Panc1 (cell line): ENCODE measurements around the gene SCD5.

ENCODE experiments used
- POLR2AphosphoS5 ChIP-seq: IDR thresholded peaks from 2 replicates; pipeline ENCODE4 v1.6.1; 2012; ENCODE audit warnings: mild to moderate bottlenecking, low read depth, low read length, moderate library complexity
- SIN3A ChIP-seq: IDR thresholded peaks from 2 replicates; pipeline ENCODE4 v1.6.1; 2012; ENCODE audit warnings: low read depth, mild to moderate bottlenecking, low read length, moderate library complexity, borderline replicate concordance; ENCODE audit not compliant: insufficient read depth
- TCF7L2 ChIP-seq: IDR thresholded peaks from 2 replicates; pipeline ENCODE4 v1.6.1; 2011; ENCODE audit warnings: mild to moderate bottlenecking, low read depth, low read length, inconsistent platforms
- TF ChIP-seq, protein P1 (sequence below): fragments of 450-650 bp; IDR thresholded peaks from 2 replicates; pipeline ENCODE4 v1.5.1; 2017; ENCODE audit warnings: mild to moderate bottlenecking

DNA sequence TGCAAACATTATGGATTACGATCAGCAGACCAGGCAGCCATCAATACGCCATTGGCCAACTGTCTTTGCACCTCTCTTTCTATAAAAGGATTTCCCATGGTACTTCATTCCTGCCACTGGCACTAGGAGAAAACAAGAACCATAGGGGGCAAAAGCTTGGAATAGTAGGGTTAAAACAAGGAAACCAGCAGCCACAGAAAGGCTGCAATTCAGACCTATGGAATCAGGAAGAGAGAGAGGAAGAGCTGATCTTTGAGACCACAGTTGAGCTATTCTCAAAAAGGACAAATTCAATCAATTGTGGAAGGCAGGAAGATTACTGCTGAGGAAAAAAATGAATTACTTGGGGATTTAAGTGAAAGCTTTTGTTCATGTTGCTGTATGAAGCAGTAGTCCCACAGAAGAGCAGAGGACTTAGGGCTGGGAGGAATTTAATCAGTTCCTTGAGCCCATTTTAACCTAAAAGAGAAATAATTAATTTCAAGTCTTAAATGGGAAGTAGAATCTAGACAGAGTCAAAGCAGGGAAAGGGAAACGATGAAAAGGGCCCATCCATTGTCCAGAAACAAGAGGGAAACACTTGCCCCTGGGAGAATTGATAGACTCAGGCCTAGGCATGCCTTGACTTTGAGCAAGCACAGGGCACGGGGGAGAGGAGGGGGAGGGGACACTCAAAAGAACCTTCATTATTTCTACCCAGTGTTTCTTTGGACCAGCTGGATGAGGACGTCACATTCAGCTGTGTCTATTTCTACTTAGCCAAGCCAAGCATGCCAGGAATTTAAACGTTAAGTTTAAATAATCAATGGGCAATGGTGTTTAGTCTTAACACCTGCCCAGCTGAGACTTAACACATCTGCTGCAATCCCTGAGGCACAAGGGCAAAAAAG lies 50.7 kb downstream of the SCD5 start:
- TF ChIP-seq SIN3A = no peak
- TF ChIP-seq, protein P1, sequence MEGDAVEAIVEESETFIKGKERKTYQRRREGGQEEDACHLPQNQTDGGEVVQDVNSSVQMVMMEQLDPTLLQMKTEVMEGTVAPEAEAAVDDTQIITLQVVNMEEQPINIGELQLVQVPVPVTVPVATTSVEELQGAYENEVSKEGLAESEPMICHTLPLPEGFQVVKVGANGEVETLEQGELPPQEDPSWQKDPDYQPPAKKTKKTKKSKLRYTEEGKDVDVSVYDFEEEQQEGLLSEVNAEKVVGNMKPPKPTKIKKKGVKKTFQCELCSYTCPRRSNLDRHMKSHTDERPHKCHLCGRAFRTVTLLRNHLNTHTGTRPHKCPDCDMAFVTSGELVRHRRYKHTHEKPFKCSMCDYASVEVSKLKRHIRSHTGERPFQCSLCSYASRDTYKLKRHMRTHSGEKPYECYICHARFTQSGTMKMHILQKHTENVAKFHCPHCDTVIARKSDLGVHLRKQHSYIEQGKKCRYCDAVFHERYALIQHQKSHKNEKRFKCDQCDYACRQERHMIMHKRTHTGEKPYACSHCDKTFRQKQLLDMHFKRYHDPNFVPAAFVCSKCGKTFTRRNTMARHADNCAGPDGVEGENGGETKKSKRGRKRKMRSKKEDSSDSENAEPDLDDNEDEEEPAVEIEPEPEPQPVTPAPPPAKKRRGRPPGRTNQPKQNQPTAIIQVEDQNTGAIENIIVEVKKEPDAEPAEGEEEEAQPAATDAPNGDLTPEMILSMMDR = no peak
- no peak for TF ChIP-seq POLR2AphosphoS5
- no peak for TF ChIP-seq TCF7L2
